Uterus (tissue), 2 donors: Measurements from ENCODE around the gene SKA2.

Experiments
- CTCF ChIP-seq, 4 experiments: fragments of 200-600 bp in 2 of 4; fragments of 450-650 bp in 2 of 4; sonication (generic) in 2 of 4; IDR thresholded peaks; one replicate each; pipeline ENCODE4 v1.5.1; 2016 to 2019; ENCODE audit warnings: antibody characterized with exemption in 4 of 4, mild to moderate bottlenecking in 2 of 4, moderate library complexity in 1 of 4
- POLR2A ChIP-seq, 2 donors: fragments of 450-650 bp; IDR thresholded peaks; one replicate each; pipeline ENCODE4 v1.6.1; 2016; ENCODE audit warnings: antibody characterized with exemption in 2 of 2, mild to moderate bottlenecking in 1 of 2, moderate library complexity in 1 of 2

- TF ChIP-seq POLR2A (IDR thresholded peaks at IDR 0.05) = no peak
- no peak for TF ChIP-seq CTCF (IDR thresholded peaks at IDR 0.05)
These were observed 26.5 kb upstream of the SKA2 start for GRCh38 chr17:59181481-59181880.
